Stimulated activated CD8-positive, alpha-beta memory T cell treated with anti-CD3 and anti-CD28 coated beads, Interleukin-4, amount 100 ng/mL, for 48 hours (primary cell): ENCODE measurements around the gene STMN3.
A peak's percentile ranks its signal among the peaks of the same experiment; 100 is the strongest.

Experiments
- DNase-seq: peaks from one replicate; pipeline ENCODE4 v3.0.0-alpha.2; 2020

The STMN3 gene

DNA sequence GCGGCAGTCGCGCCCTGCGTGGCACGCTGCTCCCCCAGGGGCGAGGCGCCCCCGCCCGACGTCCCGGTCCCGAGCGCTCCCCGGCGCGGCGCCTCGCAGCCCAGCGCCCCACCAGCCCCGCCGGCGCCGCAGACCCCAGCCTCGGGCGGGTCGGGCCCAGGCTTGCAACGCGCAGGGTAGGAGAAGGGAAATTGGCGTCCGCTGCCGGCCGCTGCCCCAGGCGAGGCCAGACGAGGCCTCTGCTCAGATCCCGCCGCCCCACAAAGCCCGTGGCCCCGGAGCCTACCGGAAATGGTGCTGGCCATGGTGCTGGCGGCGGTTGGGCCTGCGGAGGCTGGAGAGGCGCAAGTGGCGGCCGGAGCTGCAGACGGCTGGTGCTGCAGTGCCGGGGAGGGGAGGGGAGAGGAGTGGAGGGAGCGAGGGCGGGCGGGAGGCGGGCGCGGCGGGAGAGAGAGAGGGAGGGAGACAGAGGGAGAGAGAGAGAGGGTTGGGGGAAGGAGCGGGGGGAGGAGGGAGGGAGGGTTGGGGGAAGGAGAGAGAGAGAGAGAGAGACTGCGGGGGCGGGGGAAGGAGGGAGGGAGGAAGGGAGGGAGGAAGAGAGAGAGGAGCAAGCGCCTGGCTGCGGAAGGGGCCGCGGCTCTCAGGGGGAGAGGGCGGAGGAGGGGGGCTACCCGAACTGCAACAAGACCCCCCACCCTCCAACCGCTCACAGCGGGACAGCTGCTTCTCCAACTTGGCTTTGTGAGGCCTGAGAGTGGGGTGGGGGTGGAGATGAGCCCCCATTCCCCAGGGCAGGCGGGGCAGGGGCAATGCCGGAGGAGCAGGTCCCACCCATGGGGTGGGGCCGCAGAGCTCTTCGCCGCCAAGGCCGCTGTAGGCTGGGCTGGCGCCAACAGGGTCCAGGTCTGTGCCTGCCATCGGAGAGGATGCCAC lies at the start of gene STMN3:
TSS of gene STMN3 (minus strand) at position 384 of the 933 bp plus-strand sequence. CDS start at position 305, 79 bp downstream.
- DNase-seq = peak; percentile 82

GRCh38 chr20:63702036-63702665 lies 48.9 kb upstream of the STMN3 start:
- DNase-seq = no peak

- DNase-seq = no peak
Measured at GRCh38 chr20:63701329-63702035, 48.3 kb upstream of the STMN3 start.

DNA sequence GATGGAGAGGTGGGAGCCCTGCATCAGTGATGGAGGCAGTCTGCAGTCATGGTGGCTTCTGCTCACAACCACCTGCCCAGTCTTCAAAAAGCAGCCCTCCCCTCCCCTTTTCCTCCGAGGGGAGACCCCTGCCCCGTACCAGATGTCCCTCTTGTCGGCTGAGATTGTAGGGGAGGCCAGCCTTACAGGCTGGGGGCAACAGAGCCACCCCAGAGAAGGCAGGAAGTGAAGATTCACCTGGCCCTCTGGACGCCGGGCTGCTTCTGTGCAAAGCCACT lies 47.8 kb upstream of the STMN3 start:
- no peak for DNase-seq

GRCh38 chr20:63700199-63701050 lies 47.2 kb upstream of the STMN3 start:
- no peak for DNase-seq

DNA sequence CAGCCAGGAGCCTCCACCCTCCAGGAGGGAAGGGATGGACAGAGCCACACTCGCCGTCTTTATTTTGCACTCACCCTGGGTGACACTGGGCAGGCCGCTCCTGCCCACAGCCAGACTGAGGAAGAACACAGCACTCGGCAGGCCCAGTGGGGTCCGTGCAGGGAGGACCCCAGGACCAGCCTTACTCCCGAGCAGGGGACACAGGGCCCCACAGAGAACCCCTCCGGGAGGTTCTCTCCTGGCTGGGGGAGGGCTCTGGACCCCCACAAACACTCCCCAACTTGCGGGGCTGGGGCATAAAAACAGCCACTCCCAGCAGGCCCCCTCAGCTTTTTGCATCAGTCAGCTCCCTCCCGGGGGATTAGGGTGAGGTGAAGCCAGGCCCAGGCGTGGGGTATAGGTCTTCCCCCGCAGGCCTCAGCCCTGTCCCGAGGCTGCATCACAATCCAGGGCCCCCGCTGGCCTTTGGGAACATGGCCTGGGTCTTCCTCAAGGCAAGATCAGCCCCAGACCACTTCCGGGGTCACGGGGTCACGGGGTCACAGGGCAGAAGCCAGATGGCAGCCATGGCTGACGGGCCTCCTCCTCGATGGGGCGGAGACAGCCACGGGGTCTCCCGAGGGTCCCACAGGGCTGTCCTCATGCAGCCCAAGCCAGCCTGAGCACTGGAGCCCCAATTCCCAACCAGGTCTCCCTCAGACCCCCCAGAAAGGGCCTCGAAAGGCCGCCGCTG lies 46.4 kb upstream of the STMN3 start:
- DNase-seq = no peak

DNA sequence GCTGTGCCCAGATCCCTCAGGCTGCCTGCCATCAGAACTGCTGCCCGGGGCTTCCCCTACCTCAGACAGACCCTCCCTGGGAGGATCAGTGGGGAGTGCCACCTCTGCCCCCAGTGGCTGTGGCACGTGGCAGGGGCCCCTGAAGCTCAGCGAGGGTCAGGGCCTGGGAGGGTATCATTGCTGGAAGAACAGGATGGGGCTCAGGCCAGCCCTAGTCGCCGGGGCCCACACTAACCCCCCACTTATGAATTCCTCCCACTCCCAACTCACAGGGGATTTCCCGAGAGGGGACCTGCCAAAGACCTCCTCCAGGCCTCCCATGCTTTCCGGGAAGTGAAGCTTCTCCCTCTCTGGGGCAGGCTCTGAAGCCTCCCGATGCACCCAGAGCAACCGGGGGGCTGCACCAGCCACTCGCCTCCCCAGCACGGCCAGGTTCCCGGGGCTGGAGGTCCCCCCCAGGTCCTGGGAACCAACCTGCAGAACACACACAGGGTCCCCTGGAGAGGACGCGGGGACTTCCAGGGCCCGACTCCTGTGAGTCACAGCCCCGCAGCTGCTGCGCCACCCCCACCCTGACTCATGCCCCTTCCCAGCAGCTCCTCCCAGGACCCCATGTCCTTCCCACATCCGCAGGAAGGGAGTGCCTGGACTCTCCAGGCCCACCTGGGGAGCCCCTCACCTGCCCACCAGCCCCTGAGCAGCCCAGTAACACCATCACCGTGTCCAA lies 45.7 kb upstream of the STMN3 start:
- DNase-seq = peak; percentile 73

- no peak for DNase-seq
Measured at GRCh38 chr20:63697868-63698545, 44.8 kb upstream of the STMN3 start.

DNA sequence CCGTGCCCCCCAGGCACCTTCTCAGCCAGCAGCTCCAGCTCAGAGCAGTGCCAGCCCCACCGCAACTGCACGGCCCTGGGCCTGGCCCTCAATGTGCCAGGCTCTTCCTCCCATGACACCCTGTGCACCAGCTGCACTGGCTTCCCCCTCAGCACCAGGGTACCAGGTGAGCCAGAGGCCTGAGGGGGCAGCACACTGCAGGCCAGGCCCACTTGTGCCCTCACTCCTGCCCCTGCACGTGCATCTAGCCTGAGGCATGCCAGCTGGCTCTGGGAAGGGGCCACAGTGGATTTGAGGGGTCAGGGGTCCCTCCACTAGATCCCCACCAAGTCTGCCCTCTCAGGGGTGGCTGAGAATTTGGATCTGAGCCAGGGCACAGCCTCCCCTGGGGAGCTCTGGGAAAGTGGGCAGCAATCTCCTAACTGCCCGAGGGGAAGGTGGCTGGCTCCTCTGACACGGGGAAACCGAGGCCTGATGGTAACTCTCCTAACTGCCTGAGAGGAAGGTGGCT lies 44.2 kb upstream of the STMN3 start:
- DNase-seq = peak; percentile 33

- DNase-seq = peak; percentile 52
Measured at GRCh38 chr20:63696628-63697356, 43.6 kb upstream of the STMN3 start, which contains the start of gene TNFRSF6B. TSS of gene TNFRSF6B (plus strand) at chr20:63696652. CDS start at chr20:63696768, 116 bp downstream.

DNA sequence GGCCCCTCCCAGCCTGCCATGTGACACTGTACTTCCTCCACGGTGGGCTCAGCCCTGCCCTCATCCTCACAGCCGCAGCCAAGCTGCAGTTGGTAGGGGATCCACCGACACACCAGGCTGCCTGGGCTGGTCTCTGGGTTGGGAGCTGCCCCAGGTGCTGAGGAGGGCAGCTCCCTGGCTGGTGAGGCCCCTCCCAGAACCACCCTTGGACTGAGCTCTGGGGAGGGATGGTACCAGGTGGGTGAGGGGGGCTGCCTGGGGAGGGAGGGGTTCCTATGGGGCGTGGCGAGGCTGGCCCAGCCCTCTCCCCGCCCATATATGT lies 43.0 kb upstream of the STMN3 start:
- DNase-seq = peak; percentile 56

- DNase-seq = no peak
Measured at GRCh38 chr20:63695424-63696305, 42.4 kb upstream of the STMN3 start.

- peak; percentile 26 for DNase-seq
Measured at GRCh38 chr20:63694584-63695423, 41.6 kb upstream of the STMN3 start.

DNA sequence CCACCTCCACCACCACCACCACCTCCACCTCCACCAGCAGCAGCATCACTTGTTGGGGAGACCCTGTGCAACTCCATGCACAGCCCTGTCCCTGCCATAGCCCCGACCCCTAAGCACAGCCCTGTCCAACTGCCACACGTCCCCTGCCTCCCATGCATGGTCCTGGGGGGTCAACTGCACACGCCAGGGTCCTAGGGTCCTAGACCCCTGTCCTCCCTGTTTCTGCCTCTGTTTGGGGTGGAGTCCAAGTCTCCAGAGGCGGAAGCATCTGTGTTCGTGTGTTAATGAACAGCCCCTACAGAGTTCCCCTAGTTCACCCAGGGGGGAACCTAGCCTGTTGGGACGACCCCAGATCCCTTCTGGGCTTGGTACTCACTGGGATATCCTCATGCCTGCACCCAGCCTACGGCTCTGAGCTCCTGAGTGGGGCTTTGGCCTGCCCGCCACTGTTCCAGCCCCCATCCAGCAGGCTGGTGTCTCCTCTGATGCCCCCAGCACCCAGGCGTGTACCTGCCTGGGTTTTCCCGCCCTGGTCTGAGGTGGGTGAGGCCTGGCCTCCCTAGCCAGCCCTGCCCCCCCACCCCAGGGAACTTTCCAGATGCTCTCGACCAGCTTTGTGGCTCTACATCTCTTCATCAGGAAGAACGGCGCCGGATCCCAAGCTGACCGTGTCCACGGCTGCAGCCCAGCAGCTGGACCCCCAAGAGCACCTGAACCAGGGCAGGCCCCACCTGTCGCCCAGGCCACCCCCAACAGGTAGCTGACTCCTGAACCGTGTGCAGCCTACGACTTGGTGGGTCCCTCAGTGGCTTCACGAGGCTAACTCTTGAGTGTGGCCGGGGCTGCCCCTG lies 40.7 kb upstream of the STMN3 start:
- DNase-seq = no peak

DNA sequence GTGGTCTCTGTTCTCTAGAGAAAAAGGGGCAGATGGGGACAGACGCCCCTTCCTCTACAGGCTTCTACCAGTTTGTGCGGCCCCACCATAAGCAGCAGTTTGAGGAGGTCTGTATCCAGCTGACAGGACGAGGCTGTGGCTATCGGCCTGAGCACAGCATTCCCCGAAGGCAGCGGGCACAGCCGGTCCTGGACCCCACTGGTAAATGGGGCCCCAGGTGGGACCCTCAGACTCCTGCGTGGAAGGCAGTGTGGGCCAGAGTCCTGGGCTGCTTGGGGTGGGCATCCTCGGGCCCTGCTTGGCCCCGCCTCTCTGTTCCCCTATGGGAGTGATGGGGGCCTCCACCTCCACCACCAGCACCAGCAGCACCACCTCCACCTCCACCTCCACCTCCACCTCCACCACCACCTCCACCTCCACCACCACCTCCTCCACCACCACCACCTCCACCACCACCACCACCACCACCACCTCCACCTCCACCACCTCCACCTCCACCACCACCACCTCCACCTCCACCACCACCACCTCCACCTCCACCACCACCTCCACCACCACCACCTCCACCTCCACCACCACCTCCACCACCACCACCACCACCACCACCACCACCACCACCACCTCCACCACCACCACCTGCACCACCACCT lies 40.0 kb upstream of the STMN3 start:
- DNase-seq = no peak

DNA sequence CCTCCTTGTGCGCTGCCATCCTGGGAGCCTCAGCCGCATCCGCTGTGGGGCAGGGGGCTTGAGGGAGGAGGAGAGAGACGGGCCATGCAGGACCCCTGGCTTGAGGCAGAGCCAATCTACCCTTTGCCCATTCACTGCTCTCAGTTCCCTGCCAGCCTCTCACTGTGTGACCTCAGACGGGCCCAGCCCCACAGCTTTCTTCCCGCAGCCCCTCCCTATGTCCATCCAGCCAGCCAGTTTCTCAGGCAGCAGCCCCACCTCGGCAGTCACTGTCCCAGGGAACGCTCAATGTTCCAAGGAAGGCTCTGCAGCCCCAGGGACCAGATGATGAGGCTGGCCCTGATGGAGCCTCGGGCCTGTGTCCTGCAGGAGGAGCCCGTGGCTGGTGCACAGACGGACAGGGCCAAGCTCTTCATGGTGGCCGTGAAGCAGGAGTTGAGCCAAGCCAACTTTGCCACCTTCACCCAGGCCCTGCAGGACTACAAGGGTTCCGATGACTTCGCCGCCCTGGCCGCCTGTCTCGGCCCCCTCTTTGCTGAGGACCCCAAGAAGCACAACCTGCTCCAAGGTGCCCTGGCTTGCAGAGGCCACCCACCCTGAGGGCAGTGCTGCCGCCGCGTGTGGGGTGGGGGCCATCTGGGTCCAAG lies 39.3 kb upstream of the STMN3 start:
- no peak for DNase-seq
